Endothelial cell of umbilical vein (primary cell): ENCODE data around the gene AGO4. TPM values are rescaled to one million over a fixed set of nuclear protein-coding genes. Genes with fewer than 3 reads are reported as not detected.

Source experiments
- BruUV-seq: library from RNA; stranded (reverse); fragments of 400-500 nt; replicated peaks from 2 replicates; lab custom pipeline; 2021; lab: Mats Ljungman, UMichigan
- CTCF ChIA-PET: fragments of 300-600, 350-600 bp; sonication (Branson Sonifier 250); formaldehyde crosslinking; loops from one replicate; lab custom pipeline; 2021; ENCODE audit warnings: antibody characterized with exemption, inconsistent platforms; lab: Charles Lee
- POLR2A ChIA-PET: fragments of 300-600, 350-600 bp; sonication (Branson Sonifier 250); formaldehyde crosslinking; loops from one replicate; lab custom pipeline; 2021; ENCODE audit warnings: antibody characterized with exemption, inconsistent platforms; lab: Charles Lee
- DNase-seq: peaks from one replicate; pipeline ENCODE4 v3.0.0-alpha.2; 2011; ENCODE audit warnings: low read depth, low spot score
- FAIRE-seq: peaks from 2 replicates; lab custom pipeline; 2011; peaks lifted over from hg19 to GRCh38; lab: Jason Lieb, UNC
- H2AFZ ChIP-seq: 2 replicates; pipeline ENCODE4 v1.6.0; 2012; ENCODE audit warnings: low read depth, low read length, control low read depth, inconsistent platforms
- H3K27ac ChIP-seq: 2 replicates; pipeline ENCODE4 v1.5.1; 2011; ENCODE audit warnings: low read depth, mild to moderate bottlenecking, control low read depth, low read length, moderate library complexity; ENCODE audit not compliant: insufficient read depth
- H3K27me3 ChIP-seq, 2 experiments: 2 replicates each; pipeline versions ENCODE4 v1.6.0 to v1.6.1; 2011; ENCODE audit warnings: low read length in 2 of 2, mixed read lengths in 1 of 2; ENCODE audit not compliant: control insufficient read depth in 2 of 2, insufficient read depth in 2 of 2
- H3K36me3 ChIP-seq, 2 experiments: 2 replicates in 1 of 2; 3 replicates in 1 of 2; pipeline ENCODE4 v1.5.1; 2011; ENCODE audit warnings: low read length in 2 of 2, mild to moderate bottlenecking in 1 of 2, moderate library complexity in 1 of 2; ENCODE audit not compliant: control insufficient read depth in 2 of 2, insufficient read depth in 2 of 2; ENCODE audit errors: extremely low read depth in 1 of 2
- H3K4me1 ChIP-seq: 3 replicates; pipeline ENCODE4 v1.5.1; 2011; ENCODE audit warnings: mild to moderate bottlenecking, low read length; ENCODE audit not compliant: control insufficient read depth, insufficient read depth; ENCODE audit errors: extremely low read depth
- H3K4me2 ChIP-seq: 2 replicates; pipeline ENCODE4 v1.6.1; 2011; ENCODE audit warnings: low read length, control low read depth, mixed read lengths; ENCODE audit not compliant: insufficient read depth
- H3K4me3 ChIP-seq, 3 experiments: fragments of 200-600 bp in 1 of 3; sonication (generic), shearing (Covaris generic) in 1 of 3; replicated peaks in 1 of 3; 2 replicates each; pipeline ENCODE4 v1.5.1; 2011 to 2016; ENCODE audit warnings: control low read depth in 3 of 3, low read length in 3 of 3, mild to moderate bottlenecking in 2 of 3, inconsistent platforms in 1 of 3, low read depth in 1 of 3, moderate library complexity in 1 of 3; ENCODE audit not compliant: insufficient read depth in 1 of 3
- H3K79me2 ChIP-seq: 2 replicates; pipeline ENCODE4 v1.6.0; 2012; ENCODE audit warnings: low read length, inconsistent platforms; ENCODE audit not compliant: control insufficient read depth, insufficient read depth
- H3K9ac ChIP-seq: replicated peaks from 2 replicates; pipeline ENCODE3; 2011; ENCODE audit warnings: low read length, control low read depth; ENCODE audit not compliant: insufficient read depth; ENCODE audit errors: extremely low read depth
- H3K9me1 ChIP-seq: replicated peaks from 3 replicates; pipeline ENCODE4 v1.6.0; 2011; ENCODE audit warnings: mild to moderate bottlenecking, low read length; ENCODE audit not compliant: control insufficient read depth, insufficient read depth; ENCODE audit errors: extremely low read depth
- H3K9me3 ChIP-seq: replicated peaks from 2 replicates; pipeline ENCODE4 v1.5.1; 2012; ENCODE audit warnings: low read length, inconsistent platforms; ENCODE audit not compliant: control insufficient read depth, insufficient read depth
- H4K20me1 ChIP-seq: replicated peaks from 2 replicates; pipeline ENCODE3; 2011; ENCODE audit warnings: mild to moderate bottlenecking, low read length; ENCODE audit not compliant: control insufficient read depth, insufficient read depth; ENCODE audit errors: extremely low read depth
- CTCF ChIP-seq, 2 donors: IDR thresholded peaks; 1 replicate in 1 of 2; 2 replicates in 1 of 2; pipeline ENCODE4 v1.5.1; 2011; ENCODE audit warnings: low read length in 2 of 2, mild to moderate bottlenecking in 2 of 2, moderate library complexity in 2 of 2, control low read depth in 1 of 2, inconsistent platforms in 1 of 2, low read depth in 1 of 2; ENCODE audit not compliant: insufficient read depth in 1 of 2; ENCODE audit errors: extremely low read depth in 1 of 2
- EZH2 ChIP-seq: IDR thresholded peaks from 2 replicates; pipeline ENCODE4 v1.6.1; 2012; ENCODE audit warnings: borderline replicate concordance, low read depth, mild to moderate bottlenecking, moderate library complexity, low read length, inconsistent platforms; ENCODE audit not compliant: severe bottlenecking
- FOS ChIP-seq: IDR thresholded peaks from 2 replicates; pipeline ENCODE4 v1.6.1; 2011; ENCODE audit warnings: mild to moderate bottlenecking, low read length, moderate library complexity, borderline replicate concordance; ENCODE audit not compliant: insufficient read depth
- GATA2 ChIP-seq: IDR thresholded peaks from 2 replicates; pipeline ENCODE4 v1.7.0; 2011; ENCODE audit warnings: low read depth, mild to moderate bottlenecking, moderate library complexity, mixed read lengths, low read length; ENCODE audit not compliant: insufficient read length, insufficient read depth
- JUN ChIP-seq: IDR thresholded peaks from 2 replicates; pipeline ENCODE4 v1.6.1; 2011; ENCODE audit warnings: borderline replicate concordance, low read depth; ENCODE audit not compliant: insufficient read length, insufficient read depth
- MYC ChIP-seq: IDR thresholded peaks from one replicate; pipeline ENCODE4 v1.6.1; 2011; ENCODE audit warnings: mild to moderate bottlenecking, low read depth, low read length
- POLR2A ChIP-seq: IDR thresholded peaks from 2 replicates; pipeline ENCODE4 v1.6.1; 2012; ENCODE audit warnings: low read depth, mild to moderate bottlenecking, control low read depth, low read length
- POLR2AphosphoS5 ChIP-seq: IDR thresholded peaks from 2 replicates; pipeline ENCODE4 v1.6.1; 2012; ENCODE audit warnings: low read depth, mild to moderate bottlenecking, control low read depth, low read length, moderate library complexity; ENCODE audit not compliant: insufficient read depth
- dilution Hi-C: fragments of 300-500 bp; cut with MboI; formaldehyde crosslinking; loops from one replicate; pipeline ENCODE4 v1.15.0; 2019; ENCODE audit warnings: low sequenced_read_pairs; ENCODE audit not compliant: extremely low pct_ligation_motif_present
- intact Hi-C: fragments of 100-400 bp; cut with micrococcal nuclease; formaldehyde crosslinking; loops from one replicate; pipeline ENCODE4 v1.10.0; 2022
- polyA plus RNA-seq, 4 experiments: library from polyadenylated mRNA; depleted of rRNA in 3 of 4; stranded (reverse) in 3 of 4; unstranded in 1 of 4; fragments of >200 nt; gene quantifications; 2 replicates each; pipeline versions ENCODE4 v1.2.1 to v1.2.3, GENCODE V29; 2011 to 2012; ENCODE audit warnings: missing spikeins in 1 of 4
- total RNA-seq: library from RNA; stranded (reverse); gene quantifications from 2 replicates; pipeline ENCODE4 v1.2.3, GENCODE V29; 2021
- TF ChIP-seq, protein P1 (sequence below): IDR thresholded peaks from 2 replicates; pipeline ENCODE4 v1.6.1; 2011; ENCODE audit not compliant: insufficient read depth, insufficient read length

Gene AGO4
- total and polyA plus RNA-seq, 2 donors (not counting 3 experiments of a cell fraction or from before 2014, with no cell fraction given): 11.1 to 19.8 TPM

- H3K79me2 ChIP-seq: no peaks in the 10 kb centered on the region
- dilution Hi-C loops: no loop called here
- intact Hi-C loops: no loop called here
- H3K9me3 ChIP-seq: no peaks in the 10 kb centered on the region
- no peak for TF ChIP-seq CTCF (IDR thresholded peaks at IDR 0.05; ENCODE audit: extremely low read depth in 1 of 2, insufficient read depth in 1 of 2, low read depth in 1 of 2, low read length in 2 of 2)
- no peak for TF ChIP-seq POLR2AphosphoS5
- TF ChIP-seq, protein P1, sequence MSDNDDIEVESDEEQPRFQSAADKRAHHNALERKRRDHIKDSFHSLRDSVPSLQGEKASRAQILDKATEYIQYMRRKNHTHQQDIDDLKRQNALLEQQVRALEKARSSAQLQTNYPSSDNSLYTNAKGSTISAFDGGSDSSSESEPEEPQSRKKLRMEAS: no peak
- no peak for TF ChIP-seq EZH2
- TF ChIP-seq FOS: no peak
- no peak for TF ChIP-seq GATA2
- no peak for TF ChIP-seq MYC
- TF ChIP-seq JUN: no peak
- no peak for TF ChIP-seq POLR2A
- no peak overlapping the region for H3K27ac ChIP-seq
- ChIA-PET CTCF (interaction anchor here (1.1 to 1.8 kb wide), 3 partner anchors 9 to 12 kb away, joined by 3 to 7 read pairs (median 7); partner anchors contain the start of gene AGO1), POLR2A (no interaction called here)
- no peak overlapping the region for H3K4me3 ChIP-seq
- no peaks in the 10 kb centered on the region for H3K9me1 ChIP-seq
- peaks cover 0 to 1% of the 10 kb centered on the region in 2 experiments for H3K27me3 ChIP-seq
- no peaks in the 10 kb centered on the region for H3K36me3 ChIP-seq
- no peaks in the 10 kb centered on the region for H3K4me1 ChIP-seq
- H3K4me2 ChIP-seq: no peak overlapping the region
- H4K20me1 ChIP-seq: no peaks in the 10 kb centered on the region
- FAIRE-seq: no peak
- no TSS peak for BruUV-seq
- no peak for DNase-seq
- H2AFZ ChIP-seq: no peak overlapping the region
- no peak overlapping the region for H3K9ac ChIP-seq
Observed at GRCh38 chr1:35870651-35871309, 63.0 kb downstream of the AGO4 start.
